ENCODE results near the gene PLEKHA7.

Gene PLEKHA7

DNA sequence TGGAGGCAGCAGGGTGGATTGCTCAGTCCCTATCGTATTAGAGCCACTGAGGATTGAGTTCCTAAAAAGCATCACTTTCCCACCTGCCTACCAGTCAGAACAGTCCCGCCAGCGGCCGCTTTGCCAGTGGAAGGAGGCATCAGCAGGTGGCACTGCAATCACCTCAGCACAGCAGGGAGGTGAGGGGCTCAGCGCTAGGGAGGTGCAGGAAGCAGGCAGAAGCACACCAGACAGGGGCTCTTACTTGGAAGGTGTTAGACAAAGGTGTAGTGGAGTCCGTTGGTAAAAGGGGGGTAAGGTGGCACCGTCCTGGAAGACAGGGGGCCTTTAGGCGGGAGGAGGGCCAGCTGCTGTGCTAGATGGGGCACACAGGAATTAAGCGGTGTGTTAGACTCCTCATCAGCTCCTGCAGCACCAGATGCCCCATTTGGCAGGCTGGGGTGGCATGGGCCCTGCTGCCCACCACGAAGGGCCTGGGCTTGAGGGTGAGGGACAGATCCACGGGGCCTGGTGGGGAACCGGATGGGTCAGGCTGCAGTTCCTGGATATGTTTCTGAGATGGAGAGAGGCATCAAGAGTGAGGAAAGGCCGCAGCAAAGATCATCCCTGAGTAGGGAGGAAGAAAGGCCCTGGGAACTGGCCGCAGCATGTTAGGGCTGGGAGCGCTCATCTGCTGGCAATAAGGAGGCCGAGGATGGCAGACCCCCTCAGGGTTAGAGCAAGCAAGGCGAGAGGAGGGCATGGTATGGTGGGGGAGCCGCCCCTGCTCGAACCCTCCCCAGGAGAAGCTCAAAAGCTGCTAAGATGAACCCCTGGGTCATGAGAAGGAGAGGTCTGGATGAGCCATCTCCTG is 233.3 kb downstream of the PLEKHA7 start:
- POLR2A ChIA-PET = no interaction called here

DNA sequence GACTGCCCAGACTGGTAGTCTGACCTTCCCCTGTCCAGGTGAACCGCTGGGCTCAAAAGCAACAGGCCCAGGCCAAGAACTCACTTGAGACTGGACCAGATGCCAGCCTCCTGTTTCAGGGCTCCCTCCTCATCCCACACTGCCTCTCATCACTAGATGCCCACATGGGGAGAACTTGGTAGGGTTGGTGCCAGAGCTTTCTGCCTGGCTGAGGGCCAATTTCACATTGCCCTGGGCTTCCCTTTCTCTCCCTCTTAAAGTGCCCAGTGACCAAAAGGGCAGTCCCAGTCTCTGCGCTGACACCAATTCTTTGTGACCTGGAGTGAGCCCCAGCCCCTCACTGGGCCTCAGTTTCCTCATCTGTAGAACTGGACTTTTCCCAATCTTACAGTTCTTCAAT is 234.1 kb downstream of the PLEKHA7 start:
- ChIA-PET POLR2A (no interaction called here), CTCF (interaction anchor here (2.9 kb wide), 1 partner anchor 8 kb away, joined by 21 read pairs; no protein-coding TSS in a partner anchor)
- DNase-seq (ENCODE audit: low read depth, low spot score) = no peak
- H3K4me3 ChIP-seq (ENCODE audit: low read depth, low read length) = no peak overlapping the region
- TF ChIP-seq, protein P1, sequence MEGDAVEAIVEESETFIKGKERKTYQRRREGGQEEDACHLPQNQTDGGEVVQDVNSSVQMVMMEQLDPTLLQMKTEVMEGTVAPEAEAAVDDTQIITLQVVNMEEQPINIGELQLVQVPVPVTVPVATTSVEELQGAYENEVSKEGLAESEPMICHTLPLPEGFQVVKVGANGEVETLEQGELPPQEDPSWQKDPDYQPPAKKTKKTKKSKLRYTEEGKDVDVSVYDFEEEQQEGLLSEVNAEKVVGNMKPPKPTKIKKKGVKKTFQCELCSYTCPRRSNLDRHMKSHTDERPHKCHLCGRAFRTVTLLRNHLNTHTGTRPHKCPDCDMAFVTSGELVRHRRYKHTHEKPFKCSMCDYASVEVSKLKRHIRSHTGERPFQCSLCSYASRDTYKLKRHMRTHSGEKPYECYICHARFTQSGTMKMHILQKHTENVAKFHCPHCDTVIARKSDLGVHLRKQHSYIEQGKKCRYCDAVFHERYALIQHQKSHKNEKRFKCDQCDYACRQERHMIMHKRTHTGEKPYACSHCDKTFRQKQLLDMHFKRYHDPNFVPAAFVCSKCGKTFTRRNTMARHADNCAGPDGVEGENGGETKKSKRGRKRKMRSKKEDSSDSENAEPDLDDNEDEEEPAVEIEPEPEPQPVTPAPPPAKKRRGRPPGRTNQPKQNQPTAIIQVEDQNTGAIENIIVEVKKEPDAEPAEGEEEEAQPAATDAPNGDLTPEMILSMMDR (IDR thresholded peaks at IDR 0.05; ENCODE audit: insufficient read depth, low read length, missing control alignments) = no peak

More for the DNA sequence above, 233.3 kb downstream of the PLEKHA7 start:
- no peak for DNase-seq (ENCODE audit: low read depth, low spot score)
- TF ChIP-seq, protein P1 (IDR thresholded peaks at IDR 0.05; ENCODE audit: insufficient read depth, low read length, missing control alignments) = no peak
- H3K4me3 ChIP-seq (ENCODE audit: low read depth, low read length) = no peak overlapping the region
- CTCF ChIA-PET = interaction anchor here (2.9 to 13.4 kb wide), 2 partner anchors 7 to 283 kb away, joined by 21 to 196 read pairs; no protein-coding TSS in a partner anchor

DNA sequence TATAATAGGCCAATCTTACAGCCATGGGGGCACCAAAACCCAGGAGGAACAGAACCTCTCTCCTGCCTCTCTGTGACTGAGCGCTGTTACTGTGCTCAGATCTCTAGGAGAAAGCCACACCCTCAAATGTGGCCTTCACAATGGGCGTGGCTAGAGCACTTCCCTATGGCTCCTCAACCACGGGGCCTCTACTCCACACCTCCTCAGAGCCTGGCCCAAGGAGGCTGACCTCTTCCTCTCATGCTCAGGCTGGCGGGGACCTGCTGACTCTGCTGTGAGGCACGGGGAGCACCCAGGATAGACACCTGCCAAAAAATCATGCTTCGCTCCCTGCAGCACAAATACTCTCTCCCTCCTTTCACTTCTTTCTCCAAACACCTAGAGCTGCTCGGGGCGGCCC is 234.8 kb downstream of the PLEKHA7 start:
- DNase-seq (ENCODE audit: low read depth, low spot score) = no peak
- ChIA-PET POLR2A (no interaction called here), CTCF (interaction anchor here (2.9 kb wide), 1 partner anchor 9 kb away, joined by 21 read pairs; no protein-coding TSS in a partner anchor)
- no peak overlapping the region for H3K4me3 ChIP-seq (ENCODE audit: low read depth, low read length)
- TF ChIP-seq, protein P1 (IDR thresholded peaks at IDR 0.05; ENCODE audit: insufficient read depth, low read length, missing control alignments) = no peak

DNA sequence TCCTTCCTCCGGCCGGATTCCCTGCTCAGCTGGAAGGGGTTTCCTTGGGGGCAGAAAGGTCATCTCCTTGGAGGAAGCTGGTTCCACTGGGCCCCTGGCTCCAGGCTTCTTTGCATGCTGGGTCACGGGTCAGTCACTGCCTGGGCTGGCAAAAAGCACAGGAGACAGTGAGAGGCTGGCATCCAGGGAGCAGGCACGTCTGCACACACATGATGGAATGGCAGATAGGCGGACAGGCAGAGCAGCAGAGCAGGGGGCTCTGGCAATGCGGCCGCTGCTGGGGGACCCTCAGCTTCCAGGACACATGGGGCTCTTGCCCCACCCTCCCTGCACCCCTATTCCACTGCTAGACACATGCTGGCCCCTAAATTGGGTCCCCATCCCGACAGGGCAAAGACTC is 235.3 kb downstream of the PLEKHA7 start:
- ChIA-PET POLR2A (no interaction called here), CTCF (interaction anchor here (2.9 kb wide), 1 partner anchor 9 kb away, joined by 21 read pairs; no protein-coding TSS in a partner anchor)

DNA sequence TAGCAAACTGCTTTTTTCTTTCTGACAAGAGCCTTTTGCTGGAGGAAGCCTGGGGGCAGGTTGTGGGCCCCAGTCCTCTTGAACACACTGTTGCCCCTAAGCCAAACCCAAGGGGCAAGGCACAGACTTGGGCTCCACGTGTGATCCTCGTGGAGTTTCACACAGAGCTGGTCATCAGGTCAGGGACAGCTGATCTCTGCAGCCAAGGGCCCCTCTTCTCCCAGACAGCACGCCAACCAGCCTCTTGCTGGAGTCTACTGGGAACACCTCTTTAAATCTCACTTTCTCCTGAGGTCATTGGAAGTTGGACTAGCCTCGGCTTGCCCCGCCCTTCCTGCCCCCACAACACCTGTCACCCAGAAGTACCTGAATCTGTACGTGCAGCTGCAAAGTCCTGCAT is 235.9 kb downstream of the PLEKHA7 start:
- ChIA-PET CTCF (interaction anchor here (2.9 kb wide), 1 partner anchor 10 kb away, joined by 21 read pairs; no protein-coding TSS in a partner anchor), POLR2A (no interaction called here)
- TF ChIP-seq, protein P1 (IDR thresholded peaks at IDR 0.05; ENCODE audit: insufficient read depth, low read length, missing control alignments) = no peak
- DNase-seq (ENCODE audit: low read depth, low spot score) = no peak
- no peak overlapping the region for H3K4me3 ChIP-seq (ENCODE audit: low read depth, low read length)

More for the DNA sequence above, 235.3 kb downstream of the PLEKHA7 start:
- TF ChIP-seq, protein P1 (IDR thresholded peaks at IDR 0.05; ENCODE audit: insufficient read depth, low read length, missing control alignments) = no peak
- no peak overlapping the region for H3K4me3 ChIP-seq (ENCODE audit: low read depth, low read length)
- DNase-seq (ENCODE audit: low read depth, low spot score) = no peak

DNA sequence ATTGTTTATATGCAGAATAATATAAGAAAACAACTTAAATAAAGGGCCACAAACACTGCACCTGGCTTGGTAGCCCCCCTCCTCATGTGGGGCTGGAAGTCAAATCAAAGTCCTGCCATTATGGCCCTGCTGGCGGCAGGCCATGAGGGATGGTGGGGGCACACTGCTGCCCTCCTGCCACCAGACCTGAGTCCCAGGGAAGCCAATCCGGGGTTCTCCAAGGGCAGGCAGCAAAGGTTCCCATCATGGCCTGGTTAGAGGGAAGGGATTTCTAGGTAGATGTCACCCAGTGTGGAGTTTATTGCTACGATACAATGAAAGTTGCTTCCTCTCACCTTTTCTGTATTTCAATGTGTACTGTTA is 236.6 kb downstream of the PLEKHA7 start:
- H3K4me3 ChIP-seq (ENCODE audit: low read depth, low read length) = no peak overlapping the region
- CTCF ChIA-PET = interaction anchor here (0.6 to 2.9 kb wide), 2 partner anchors 10 to 287 kb away, joined by 3 to 21 read pairs; no protein-coding TSS in a partner anchor
- DNase-seq (ENCODE audit: low read depth, low spot score) = no peak
- POLR2A ChIA-PET = no interaction called here
- TF ChIP-seq, protein P1 (IDR thresholded peaks at IDR 0.05; ENCODE audit: insufficient read depth, low read length, missing control alignments) = no peak
